COLO829 (cell line): ENCODE measurements around the gene DIP2C.

Experiments
- DNase-seq: peaks from one replicate; pipeline ENCODE4 v3.0.0; 2012; ENCODE audit warnings: low spot score

Gene DIP2C

DNA sequence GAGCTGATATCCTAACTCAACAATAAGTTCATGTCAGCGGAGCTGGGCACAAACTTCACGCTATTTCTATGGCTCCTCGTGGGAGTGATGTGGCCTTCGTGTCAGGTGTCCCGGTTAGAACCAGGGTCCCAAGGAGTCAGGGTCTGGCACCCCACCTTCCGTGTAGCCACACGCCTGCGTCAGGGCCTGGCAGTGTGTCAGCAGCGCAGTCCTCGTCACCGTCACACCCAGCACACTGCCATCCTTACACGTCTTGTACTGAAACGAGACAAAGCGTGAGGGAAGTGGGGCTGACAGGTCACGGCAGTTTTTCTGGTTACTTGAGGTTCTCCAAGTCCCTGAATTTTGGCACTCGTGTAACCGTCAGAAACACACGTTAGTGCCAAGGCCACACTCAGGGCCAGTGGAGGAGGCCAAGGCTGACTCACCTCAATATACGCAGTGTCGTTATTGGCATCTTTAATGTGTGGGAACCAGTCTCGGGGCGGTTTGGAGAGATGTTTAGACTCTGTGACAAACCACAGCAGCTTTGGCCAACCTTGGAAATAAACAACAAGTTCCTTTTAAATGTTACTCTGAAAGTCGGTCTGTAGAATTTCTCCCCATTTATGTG lies 299.5 kb downstream of the DIP2C start:
- DNase-seq, result no peak

DNA sequence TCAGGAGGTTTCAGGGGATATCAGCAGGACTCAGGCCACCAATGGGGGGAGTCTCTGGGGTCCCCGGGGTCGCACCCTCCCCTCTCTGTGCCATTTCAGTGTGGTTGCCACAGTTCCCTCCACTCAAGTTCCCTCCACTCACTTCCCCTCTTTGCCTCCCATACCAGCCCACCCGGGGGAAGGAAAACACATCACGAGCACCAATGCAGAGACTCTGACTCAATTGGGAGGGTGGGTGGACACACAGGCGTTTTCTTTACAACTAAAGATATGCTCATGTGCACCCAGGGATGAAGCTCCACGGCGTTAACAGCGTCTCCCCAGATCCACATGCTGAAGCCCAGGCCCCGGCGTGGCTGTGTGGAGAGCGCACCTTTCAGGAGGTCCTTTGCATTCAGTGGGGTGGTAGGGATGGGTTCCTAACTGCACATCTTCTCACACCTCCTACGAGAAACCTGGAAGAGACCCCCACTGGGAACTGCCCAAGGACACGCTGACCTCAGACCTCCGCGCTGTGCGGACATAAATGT lies 300.1 kb downstream of the DIP2C start:
- DNase-seq, result no peak

- DNase-seq, result no peak
Measured at GRCh38 chr10:388661-389045, 300.8 kb downstream of the DIP2C start.

DNA sequence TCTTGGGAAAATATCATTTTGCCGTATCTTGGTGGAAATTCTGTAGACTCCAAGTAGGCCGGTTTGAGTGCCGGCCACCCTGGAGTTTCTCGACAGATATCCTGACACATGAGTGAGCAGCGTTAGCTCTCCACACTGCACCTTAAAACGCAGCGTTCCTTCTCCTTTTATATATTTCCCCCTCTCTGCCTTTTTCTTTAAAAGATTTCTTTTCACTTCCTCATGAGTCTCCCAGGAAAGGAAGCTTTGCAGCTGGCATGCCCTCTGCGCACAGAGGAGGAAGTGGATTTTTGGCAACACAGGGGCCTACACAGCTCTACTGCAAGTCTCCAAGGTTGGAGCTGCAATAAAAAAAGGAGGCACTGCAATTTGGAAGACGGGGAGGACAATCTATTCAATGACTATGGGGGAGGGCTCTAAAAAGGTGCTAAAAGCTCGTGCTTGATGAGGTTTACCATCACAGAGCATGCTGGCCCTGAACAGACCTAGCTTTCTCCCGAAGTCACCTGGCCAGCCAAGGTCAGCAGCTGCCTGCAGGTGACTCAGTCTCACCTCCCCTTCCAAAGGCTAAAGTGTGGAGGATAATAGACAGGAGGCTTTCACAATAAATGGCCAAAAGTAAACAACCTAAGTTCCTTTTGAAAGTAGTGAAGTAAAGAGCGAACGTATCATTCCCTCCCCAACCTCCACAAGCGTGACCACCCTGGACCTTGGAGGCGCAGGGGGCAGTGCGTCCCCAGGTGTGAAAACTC lies 301.4 kb downstream of the DIP2C start:
- no peak for DNase-seq

DNA sequence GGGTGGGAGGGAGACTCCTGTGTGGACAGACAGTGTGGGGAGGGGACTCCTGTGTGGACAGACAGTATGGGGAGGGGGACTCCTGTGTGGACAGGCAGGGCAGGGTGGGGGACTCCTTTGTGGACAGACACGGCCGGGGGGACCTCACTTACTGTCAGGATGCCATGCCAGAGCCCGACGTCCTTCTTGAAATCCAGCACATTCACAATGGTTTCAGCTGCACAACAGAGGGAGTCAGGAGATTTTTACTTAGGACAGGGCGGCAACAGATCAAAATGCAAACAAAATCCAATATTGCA lies 301.9 kb downstream of the DIP2C start:
- no peak for DNase-seq

- no peak for DNase-seq
Measured at GRCh38 chr10:386771-387592, 302.5 kb downstream of the DIP2C start.

GRCh38 chr10:385571-386300 lies 303.7 kb downstream of the DIP2C start:
- DNase-seq, result no peak

DNA sequence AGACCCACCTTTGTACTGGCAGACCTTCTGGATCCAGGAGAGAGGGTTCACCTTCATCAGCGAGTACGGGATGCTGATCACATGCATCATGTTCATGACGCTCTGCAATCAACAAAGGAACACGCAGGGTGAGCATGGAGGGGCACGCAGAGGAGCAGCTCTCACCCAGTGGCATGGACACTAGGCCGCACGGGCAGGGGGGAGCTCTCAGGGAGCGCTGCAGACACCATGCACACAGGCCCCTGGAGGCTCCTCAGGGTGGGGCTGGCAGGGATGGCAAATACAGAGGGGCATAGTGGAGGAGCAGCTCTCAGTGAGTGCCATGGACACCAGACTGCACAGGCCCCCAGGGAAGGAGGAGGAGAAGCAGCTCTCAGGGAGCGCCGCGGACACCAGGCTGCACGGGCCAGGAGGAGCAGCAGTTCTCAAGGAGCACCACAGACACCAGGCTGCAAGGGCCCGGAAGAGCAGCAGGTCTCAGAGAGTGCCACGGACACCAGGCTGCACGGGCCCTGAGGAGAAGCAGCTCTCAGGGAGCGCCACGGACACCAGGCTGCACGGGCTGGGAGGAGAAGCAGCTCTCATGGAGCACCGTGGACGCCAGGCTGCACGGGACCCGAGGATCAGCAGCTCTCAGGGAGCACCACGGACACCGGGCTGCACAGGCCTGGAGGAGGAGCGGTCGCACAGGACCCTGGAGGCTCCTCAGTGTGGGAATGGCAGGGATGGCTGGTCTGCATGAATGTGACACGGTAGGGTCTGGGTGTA lies 304.7 kb downstream of the DIP2C start:
- DNase-seq, result no peak

GRCh38 chr10:383519-383918 lies 305.9 kb downstream of the DIP2C start:
- no peak for DNase-seq

DNA sequence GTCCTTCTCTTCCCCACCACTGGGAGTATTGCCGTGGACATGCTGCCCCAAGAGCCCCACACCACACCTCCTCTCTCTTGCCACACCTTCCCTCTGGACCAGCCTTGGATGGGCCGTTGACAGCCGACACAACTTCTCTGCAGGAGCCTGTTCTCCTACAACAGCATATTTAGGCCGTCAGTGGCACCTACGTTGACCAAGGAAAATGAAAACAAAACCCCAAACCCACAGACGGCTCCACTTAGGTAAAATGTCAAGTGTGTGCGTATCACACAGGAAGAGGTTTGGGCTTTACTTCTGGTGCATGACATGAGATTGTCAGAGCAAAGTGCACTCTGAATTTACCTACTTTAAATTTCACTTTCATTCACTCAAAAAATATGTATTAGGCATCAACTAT lies 307.7 kb downstream of the DIP2C start:
- DNase-seq, result no peak

GRCh38 chr10:381346-381745 lies 308.1 kb downstream of the DIP2C start:
- no peak for DNase-seq

GRCh38 chr10:380313-380940 lies 309.0 kb downstream of the DIP2C start:
- no peak for DNase-seq

- DNase-seq, result no peak
Measured at GRCh38 chr10:378930-379704, 310.4 kb downstream of the DIP2C start.

- no peak for DNase-seq
Measured at GRCh38 chr10:378230-378929, 311.1 kb downstream of the DIP2C start.

DNA sequence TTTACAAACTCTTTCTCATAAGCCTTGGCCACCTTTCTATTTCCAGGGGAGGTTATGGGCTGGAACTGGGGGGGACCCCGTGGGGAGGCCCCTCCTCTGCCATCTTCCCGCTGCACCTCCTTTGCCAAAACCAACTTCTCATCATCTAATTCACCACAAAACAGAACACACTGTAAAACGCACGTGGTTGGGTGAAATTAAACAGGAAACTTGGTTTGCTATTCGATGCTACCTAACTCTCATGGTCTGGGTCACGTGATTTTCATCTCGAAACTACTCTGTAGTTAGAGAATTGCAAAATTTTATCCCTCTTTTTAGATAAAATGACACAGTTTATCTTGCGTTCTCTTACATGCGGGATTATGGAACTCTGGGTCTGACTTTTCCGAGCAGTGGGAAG lies 312.2 kb downstream of the DIP2C start:
- no peak for DNase-seq

GRCh38 chr10:375815-376505 lies 313.5 kb downstream of the DIP2C start:
- no peak for DNase-seq

GRCh38 chr10:374354-374753 lies 315.1 kb downstream of the DIP2C start:
- DNase-seq, result no peak

DNA sequence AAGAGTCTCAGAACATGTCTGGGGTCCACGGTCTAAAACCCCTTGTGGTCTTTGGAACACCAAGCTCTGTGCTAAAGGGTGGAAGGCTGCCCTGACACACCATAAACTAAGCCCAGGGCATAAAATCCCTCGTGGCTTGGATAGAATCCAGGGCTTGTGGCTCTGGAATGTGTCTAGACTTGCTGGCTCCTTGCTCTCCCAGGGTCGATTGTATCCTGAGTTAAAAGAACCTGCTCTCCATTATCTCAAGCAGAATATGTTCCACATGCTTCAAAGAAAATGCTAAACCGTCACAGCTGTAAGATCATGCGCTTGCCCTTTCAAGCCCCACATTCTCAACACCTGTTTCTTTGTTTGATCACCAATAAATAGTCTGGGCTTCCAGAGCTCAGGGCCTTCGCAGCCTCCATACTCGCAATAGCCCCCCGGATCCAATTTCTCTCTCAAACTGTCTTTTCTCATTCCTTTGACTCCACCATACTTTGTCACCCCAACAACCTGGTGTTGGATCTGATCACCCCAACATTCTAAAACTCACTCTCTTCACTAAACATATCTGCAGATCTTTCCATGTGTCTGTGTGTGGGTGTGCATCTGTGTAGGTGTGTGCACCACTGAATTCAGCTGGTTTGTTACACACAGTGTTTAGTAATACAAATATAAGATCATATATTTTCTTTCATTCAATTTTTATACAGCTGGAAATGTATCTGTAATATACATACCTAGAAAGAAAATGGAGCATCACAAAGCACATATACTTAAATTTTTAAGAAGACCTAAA lies 315.8 kb downstream of the DIP2C start:
- no peak for DNase-seq
